ENCODE measurements around the gene SUGCT. TPM values are rescaled to one million over a fixed set of nuclear protein-coding genes. Genes with fewer than 3 reads are reported as not detected.

SUGCT gene
- total RNA-seq, 1 experiment from 2014 or later, result 1.6 TPM

DNA sequence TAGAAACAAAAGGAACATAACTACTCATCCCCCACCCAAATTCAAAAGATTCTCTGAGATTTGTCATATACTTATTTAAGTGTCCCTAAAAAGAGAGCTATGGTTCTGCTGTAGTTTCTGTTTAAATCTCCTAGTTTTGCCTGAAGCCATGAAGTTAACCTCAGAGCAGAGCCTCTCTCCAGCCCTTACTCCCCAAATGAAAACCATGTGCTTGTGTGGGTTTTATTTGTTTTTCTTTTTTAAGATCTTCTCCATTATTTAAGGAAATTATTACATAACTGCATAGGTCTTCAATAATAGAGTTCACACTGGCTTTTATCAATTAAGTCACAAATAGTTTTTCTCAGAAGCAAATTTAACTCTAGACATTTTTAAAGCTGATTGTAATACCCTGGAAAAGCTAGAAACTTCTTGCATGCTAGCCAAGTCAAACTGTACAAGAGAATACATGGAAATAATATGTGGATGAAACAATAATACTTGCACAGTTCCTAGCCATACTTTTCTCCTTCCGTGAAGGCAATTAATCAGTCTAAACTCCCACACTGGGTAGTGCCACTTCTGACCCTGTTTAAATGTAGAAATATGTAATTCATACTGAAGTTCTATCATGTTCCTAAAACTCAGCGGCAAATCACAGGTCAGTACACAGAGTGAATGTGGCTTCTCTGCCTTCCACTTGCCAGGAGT, 579.7 kb downstream of the SUGCT start:
- no peak overlapping the region for H3K4me3 Mint-ChIP-seq (ENCODE audit: low read depth, unreplicated experiment)
- no peaks in the 10 kb centered on the region for H3K27me3 Mint-ChIP-seq (ENCODE audit: unreplicated experiment)
- H3K9me3 Mint-ChIP-seq (ENCODE audit: low read depth, unreplicated experiment), result no peaks in the 10 kb centered on the region
- TF ChIP-seq, protein P1, sequence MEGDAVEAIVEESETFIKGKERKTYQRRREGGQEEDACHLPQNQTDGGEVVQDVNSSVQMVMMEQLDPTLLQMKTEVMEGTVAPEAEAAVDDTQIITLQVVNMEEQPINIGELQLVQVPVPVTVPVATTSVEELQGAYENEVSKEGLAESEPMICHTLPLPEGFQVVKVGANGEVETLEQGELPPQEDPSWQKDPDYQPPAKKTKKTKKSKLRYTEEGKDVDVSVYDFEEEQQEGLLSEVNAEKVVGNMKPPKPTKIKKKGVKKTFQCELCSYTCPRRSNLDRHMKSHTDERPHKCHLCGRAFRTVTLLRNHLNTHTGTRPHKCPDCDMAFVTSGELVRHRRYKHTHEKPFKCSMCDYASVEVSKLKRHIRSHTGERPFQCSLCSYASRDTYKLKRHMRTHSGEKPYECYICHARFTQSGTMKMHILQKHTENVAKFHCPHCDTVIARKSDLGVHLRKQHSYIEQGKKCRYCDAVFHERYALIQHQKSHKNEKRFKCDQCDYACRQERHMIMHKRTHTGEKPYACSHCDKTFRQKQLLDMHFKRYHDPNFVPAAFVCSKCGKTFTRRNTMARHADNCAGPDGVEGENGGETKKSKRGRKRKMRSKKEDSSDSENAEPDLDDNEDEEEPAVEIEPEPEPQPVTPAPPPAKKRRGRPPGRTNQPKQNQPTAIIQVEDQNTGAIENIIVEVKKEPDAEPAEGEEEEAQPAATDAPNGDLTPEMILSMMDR (IDR thresholded peaks at IDR 0.05; ENCODE audit: unreplicated experiment), result no peak
- no peak for DNase-seq
- CTCF ChIA-PET, result no interaction called here
- peaks cover 7% of the 10 kb centered on the region for H3K4me1 Mint-ChIP-seq (ENCODE audit: low read depth, unreplicated experiment)
- no peaks in the 10 kb centered on the region for H3K36me3 Mint-ChIP-seq (ENCODE audit: insufficient read depth, unreplicated experiment)
- BruUV-seq (replicated peaks), result no TSS peak
- H3K27ac Mint-ChIP-seq (ENCODE audit: unreplicated experiment), result no peak overlapping the region
- intact Hi-C loops (cut with micrococcal nuclease; ENCODE audit: unreplicated experiment), result no loop called here

DNA sequence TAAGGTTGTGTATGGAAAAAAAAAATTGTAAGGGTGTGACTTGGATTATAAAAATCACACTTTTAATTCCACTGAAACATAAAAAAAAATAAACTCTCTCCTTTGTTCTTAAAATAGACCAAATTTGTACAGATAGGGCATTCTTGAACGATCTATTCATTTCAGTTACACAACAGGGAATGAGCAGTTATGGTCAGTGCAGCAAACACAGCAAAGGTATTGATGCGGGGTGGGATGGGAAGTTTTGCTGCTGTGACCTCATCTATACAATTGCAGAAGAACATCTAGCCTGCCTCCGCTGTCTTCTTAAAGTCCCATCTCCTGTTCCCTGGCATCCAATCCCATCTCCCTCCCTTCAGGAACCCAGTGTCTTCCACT, 580.2 kb downstream of the SUGCT start:
- H3K4me1 Mint-ChIP-seq (ENCODE audit: low read depth, unreplicated experiment), result peaks cover 7% of the 10 kb centered on the region
- no peak for DNase-seq
- H3K36me3 Mint-ChIP-seq (ENCODE audit: insufficient read depth, unreplicated experiment), result no peaks in the 10 kb centered on the region
- H3K27ac Mint-ChIP-seq (ENCODE audit: unreplicated experiment), result no peak overlapping the region
- BruUV-seq (replicated peaks), result no TSS peak
- no peaks in the 10 kb centered on the region for H3K9me3 Mint-ChIP-seq (ENCODE audit: low read depth, unreplicated experiment)
- intact Hi-C loops (cut with micrococcal nuclease; ENCODE audit: unreplicated experiment), result no loop called here
- TF ChIP-seq, protein P1 (IDR thresholded peaks at IDR 0.05; ENCODE audit: unreplicated experiment), result no peak
- no peaks in the 10 kb centered on the region for H3K27me3 Mint-ChIP-seq (ENCODE audit: unreplicated experiment)
- H3K4me3 Mint-ChIP-seq (ENCODE audit: low read depth, unreplicated experiment), result no peak overlapping the region
- CTCF ChIA-PET, result no interaction called here

DNA sequence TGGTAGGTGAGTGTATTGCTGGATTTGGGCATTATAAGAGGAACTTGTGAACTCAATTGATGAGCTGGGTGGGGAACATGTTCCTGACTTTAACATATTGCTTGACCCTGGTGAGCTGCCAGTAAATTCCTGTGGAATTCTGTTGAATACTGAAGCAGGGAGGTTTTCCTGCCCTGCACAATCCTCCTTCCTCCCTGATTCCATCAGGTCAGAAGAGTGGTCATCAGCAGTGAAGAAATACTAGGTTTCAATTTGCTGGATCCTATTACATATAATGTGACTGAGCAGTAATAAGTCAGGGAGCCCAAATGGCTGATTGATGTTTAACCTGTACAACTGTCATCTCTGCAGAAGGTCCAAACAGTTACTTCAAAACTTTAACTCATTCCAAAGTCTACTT, 581.2 kb downstream of the SUGCT start:
- DNase-seq, result no peak
- CTCF ChIA-PET, result no interaction called here
- TF ChIP-seq, protein P1 (IDR thresholded peaks at IDR 0.05; ENCODE audit: unreplicated experiment), result no peak
- Mint-ChIP-seq H3K27ac (ENCODE audit: unreplicated experiment) (no peak overlapping the region), H3K36me3 (ENCODE audit: insufficient read depth, unreplicated experiment) (no peaks in the 10 kb centered on the region), H3K9me3 (ENCODE audit: low read depth, unreplicated experiment) (no peaks in the 10 kb centered on the region), H3K4me3 (ENCODE audit: low read depth, unreplicated experiment) (no peak overlapping the region), H3K4me1 (ENCODE audit: low read depth, unreplicated experiment) (peaks cover 7% of the 10 kb centered on the region), H3K27me3 (ENCODE audit: unreplicated experiment) (no peaks in the 10 kb centered on the region)
- intact Hi-C loops (cut with micrococcal nuclease; ENCODE audit: unreplicated experiment), result no loop called here
- no TSS peak for BruUV-seq (replicated peaks)

DNA sequence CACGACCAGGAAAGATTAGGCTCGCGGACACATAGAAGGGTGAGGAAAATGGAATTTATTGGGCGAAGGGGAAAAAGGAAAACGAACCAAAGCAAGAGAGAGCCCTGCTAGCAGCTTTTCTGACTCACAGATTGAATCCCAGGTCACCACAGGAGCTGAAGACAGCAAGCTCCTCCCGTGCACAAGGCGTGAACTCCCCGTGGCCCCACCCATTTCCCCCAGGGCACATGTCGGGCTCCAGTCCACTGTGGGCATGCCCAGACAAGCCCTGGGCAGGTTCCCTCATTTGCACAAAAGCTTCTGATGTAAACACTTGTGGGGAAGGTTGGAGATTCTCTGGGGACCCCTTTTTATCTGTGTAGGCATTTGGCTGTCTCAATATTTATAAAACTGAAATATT, 582.4 kb downstream of the SUGCT start:
- intact Hi-C loops (cut with micrococcal nuclease; ENCODE audit: unreplicated experiment), result no loop called here
- Mint-ChIP-seq H3K4me3 (ENCODE audit: low read depth, unreplicated experiment) (peak overlapping the region; percentile 57), H3K9me3 (ENCODE audit: low read depth, unreplicated experiment) (no peaks in the 10 kb centered on the region), H3K27me3 (ENCODE audit: unreplicated experiment) (no peaks in the 10 kb centered on the region), H3K36me3 (ENCODE audit: insufficient read depth, unreplicated experiment) (no peaks in the 10 kb centered on the region), H3K27ac (ENCODE audit: unreplicated experiment) (peak overlapping the region; percentile 40), H3K4me1 (ENCODE audit: low read depth, unreplicated experiment) (peaks cover 7% of the 10 kb centered on the region)
- CTCF ChIA-PET, result interaction anchor here (0.7 kb wide), 1 partner anchor 289 kb away, joined by 3 read pairs; no protein-coding TSS in a partner anchor
- TF ChIP-seq, protein P1 (IDR thresholded peaks at IDR 0.05; ENCODE audit: unreplicated experiment), result no peak
- DNase-seq, result peak; percentile 95
- BruUV-seq (replicated peaks), result no TSS peak

Measured in Calu3 (cell line).